BLaER1 (cell line): ENCODE results near the gene MAP7D2.

Experiments
- H3K27ac ChIP-seq: shearing (Covaris generic); formaldehyde crosslinking; 2 replicates; pipeline ENCODE4 v1.8.1; 2022
- H3K27me3 ChIP-seq: shearing (Covaris generic); formaldehyde crosslinking; 2 replicates; pipeline ENCODE4 v1.8.1; 2022
- H3K36me3 ChIP-seq: shearing (Covaris generic); formaldehyde crosslinking; 2 replicates; pipeline ENCODE4 v1.8.1; 2022
- H3K4me1 ChIP-seq: shearing (Covaris generic); formaldehyde crosslinking; 2 replicates; pipeline ENCODE4 v1.8.1; 2022
- H3K4me2 ChIP-seq: shearing (Covaris generic); formaldehyde crosslinking; 2 replicates; pipeline ENCODE4 v1.8.1; 2022
- H3K4me3 ChIP-seq: shearing (Covaris generic); formaldehyde crosslinking; 2 replicates; pipeline ENCODE4 v1.8.1; 2022
- H3K9ac ChIP-seq: shearing (Covaris generic); formaldehyde crosslinking; 2 replicates; pipeline ENCODE4 v1.8.1; 2022
- H3K9me3 ChIP-seq: shearing (Covaris generic); formaldehyde crosslinking; 2 replicates; pipeline ENCODE4 v1.8.1; 2022
- H4K20me1 ChIP-seq: shearing (Covaris generic); formaldehyde crosslinking; 2 replicates; pipeline ENCODE4 v1.8.1; 2022
- Cebpa-rat ChIP-seq: shearing (Covaris generic); IDR thresholded peaks from 2 replicates; pipeline ENCODE4 v1.8.1; 2022

The MAP7D2 gene

DNA sequence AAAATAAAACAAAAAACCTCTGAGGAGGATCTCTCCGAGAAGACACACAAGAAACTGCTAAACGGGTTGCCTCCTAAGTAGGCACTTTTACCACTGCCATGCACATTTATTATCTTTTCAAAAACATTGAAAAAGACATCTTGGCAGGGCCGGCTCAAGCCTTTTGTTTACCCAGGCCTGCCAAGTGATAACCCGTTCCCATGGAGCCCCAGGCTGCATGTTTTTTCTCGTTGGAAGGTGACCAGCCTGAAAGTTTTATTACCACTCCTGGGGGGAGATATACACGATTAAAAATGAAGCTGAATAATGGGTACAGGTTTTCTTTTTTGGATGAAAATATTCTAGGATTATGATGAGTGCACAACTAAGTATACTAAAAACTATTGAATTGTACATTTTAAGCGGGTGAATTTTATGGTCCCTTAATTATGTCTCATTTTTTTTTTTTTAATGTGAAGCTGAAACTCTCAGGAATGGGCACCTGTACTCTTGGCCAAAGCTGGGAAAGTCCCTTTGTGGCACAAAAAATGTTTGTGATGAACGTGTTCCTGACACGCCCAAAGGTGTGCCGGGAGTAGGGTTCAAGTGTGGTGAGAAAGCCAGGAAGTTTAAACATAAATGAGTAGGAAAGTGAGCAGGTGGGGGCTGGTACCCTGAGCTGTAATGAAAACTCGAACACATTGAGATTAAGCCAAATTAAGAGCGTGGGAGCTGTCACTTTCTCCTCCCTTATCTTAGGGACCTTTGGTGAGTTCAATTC, 1.5 kb upstream of the MAP7D2 start:
- Histone ChIP-seq H3K9ac (no peak overlapping the region), H3K4me1 (peaks cover 17% of the 10 kb centered on the region), H3K27ac (no peak overlapping the region), H3K4me3 (no peak overlapping the region), H3K27me3 (no peaks in the 10 kb centered on the region), H3K36me3 (0 out of 2 replicates have a peak, but pooled peaks cover 5% of the 10 kb centered on the region), H4K20me1 (no peaks in the 10 kb centered on the region), H3K4me2 (no peak overlapping the region), H3K9me3 (peaks cover 18% of the 10 kb centered on the region)
- no peak for TF ChIP-seq Cebpa-rat

- Histone ChIP-seq H3K27me3 (no peaks in the 10 kb centered on the region), H3K27ac (no peak overlapping the region), H3K4me2 (no peak overlapping the region), H3K4me1 (peaks cover 17% of the 10 kb centered on the region), H3K36me3 (no peaks in the 10 kb centered on the region), H3K4me3 (no peak overlapping the region), H4K20me1 (no peaks in the 10 kb centered on the region), H3K9ac (no peak overlapping the region), H3K9me3 (peaks cover 18% of the 10 kb centered on the region)
- no peak for TF ChIP-seq Cebpa-rat
Measured at GRCh38 chrX:20116087-20116576, 575 bp downstream of the MAP7D2 start.

- Histone ChIP-seq H3K4me2 (no peak overlapping the region), H3K36me3 (no peaks in the 10 kb centered on the region), H3K27ac (no peak overlapping the region), H3K9ac (no peak overlapping the region), H3K4me3 (no peak overlapping the region), H4K20me1 (no peaks in the 10 kb centered on the region), H3K9me3 (peaks cover 14% of the 10 kb centered on the region), H3K4me1 (peaks cover 17% of the 10 kb centered on the region), H3K27me3 (no peaks in the 10 kb centered on the region)
- TF ChIP-seq Cebpa-rat: no peak
Measured at GRCh38 chrX:20112022-20112774, 4.5 kb downstream of the MAP7D2 start.

- H3K27me3 ChIP-seq: no peaks in the 10 kb centered on the region
- H3K4me2 ChIP-seq: no peak overlapping the region
- no peak overlapping the region for H3K9ac ChIP-seq
- no peaks in the 10 kb centered on the region for H4K20me1 ChIP-seq
- H3K4me3 ChIP-seq: no peak overlapping the region
- peaks cover 17% of the 10 kb centered on the region for H3K4me1 ChIP-seq
- no peak for TF ChIP-seq Cebpa-rat
- peaks cover 4% of the 10 kb centered on the region for H3K9me3 ChIP-seq
- H3K36me3 ChIP-seq: no peaks in the 10 kb centered on the region
- no peak overlapping the region for H3K27ac ChIP-seq
Measured at GRCh38 chrX:20111271-20111670, 5.4 kb downstream of the MAP7D2 start.

DNA sequence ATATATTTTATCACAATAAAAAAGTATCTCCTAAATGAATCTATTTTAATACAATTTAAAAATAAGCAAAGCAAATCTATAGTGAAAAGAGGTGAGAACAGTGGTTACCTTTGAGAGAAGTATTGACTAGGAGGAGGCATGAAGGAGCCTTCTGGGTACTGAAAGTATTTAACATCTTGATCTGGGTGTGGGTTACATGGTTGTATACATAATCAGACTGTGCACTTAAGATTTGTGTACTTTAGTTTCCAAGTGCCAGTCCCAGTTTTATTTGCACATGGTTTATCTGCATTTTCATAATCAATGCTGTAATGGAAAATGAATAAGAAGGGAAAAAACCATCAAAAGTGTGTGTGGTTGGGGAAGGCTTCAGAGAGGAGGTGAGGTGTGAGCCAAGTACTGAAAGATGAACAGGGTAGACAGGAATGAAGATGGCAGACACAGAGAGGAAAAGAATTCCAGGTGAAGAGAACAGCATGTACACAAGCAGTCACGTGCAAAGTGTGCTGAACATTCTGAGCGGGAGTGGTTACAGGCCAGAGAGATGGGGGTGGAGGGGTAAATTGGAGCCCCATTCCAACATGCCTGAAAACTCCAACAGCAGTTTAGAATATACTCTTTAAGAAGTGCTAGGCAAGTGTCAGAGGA, 14.6 kb downstream of the MAP7D2 start:
- Histone ChIP-seq H3K4me2 (no peak overlapping the region), H3K27ac (no peak overlapping the region)
- TF ChIP-seq Cebpa-rat: no peak

GRCh38 chrX:20091499-20091898, 25.2 kb downstream of the MAP7D2 start:
- no peak for TF ChIP-seq Cebpa-rat
- H3K27ac ChIP-seq: no peak overlapping the region
- H3K9me3 ChIP-seq: no peaks in the 10 kb centered on the region
- H3K27me3 ChIP-seq: no peaks in the 10 kb centered on the region
- no peak overlapping the region for H3K4me2 ChIP-seq
- H4K20me1 ChIP-seq: no peaks in the 10 kb centered on the region
- H3K9ac ChIP-seq: no peak overlapping the region
- H3K36me3 ChIP-seq: no peaks in the 10 kb centered on the region
- no peak overlapping the region for H3K4me3 ChIP-seq
- peaks cover 5% of the 10 kb centered on the region; the same call in 1 of the 2 replicates for H3K4me1 ChIP-seq

More for the DNA sequence above, 14.6 kb downstream of the MAP7D2 start:
- H3K9ac ChIP-seq: no peak overlapping the region
- H3K9me3 ChIP-seq: no peaks in the 10 kb centered on the region
- no peaks in the 10 kb centered on the region for H4K20me1 ChIP-seq
- H3K4me1 ChIP-seq: no peaks in the 10 kb centered on the region
- H3K27me3 ChIP-seq: no peaks in the 10 kb centered on the region
- H3K36me3 ChIP-seq: no peaks in the 10 kb centered on the region
- no peak overlapping the region for H3K4me3 ChIP-seq

GRCh38 chrX:20089845-20090244, 26.9 kb downstream of the MAP7D2 start:
- Histone ChIP-seq H3K4me1 (peaks cover 5% of the 10 kb centered on the region; the same call in 1 of the 2 replicates), H3K27me3 (no peaks in the 10 kb centered on the region), H4K20me1 (no peaks in the 10 kb centered on the region), H3K4me3 (no peak overlapping the region), H3K9ac (no peak overlapping the region), H3K27ac (no peak overlapping the region), H3K4me2 (no peak overlapping the region), H3K36me3 (no peaks in the 10 kb centered on the region), H3K9me3 (no peaks in the 10 kb centered on the region)
- TF ChIP-seq Cebpa-rat: no peak

- no peak overlapping the region for H3K27ac ChIP-seq
- H3K4me2 ChIP-seq: no peak overlapping the region
- no peak overlapping the region for H3K4me3 ChIP-seq
- no peaks in the 10 kb centered on the region for H3K27me3 ChIP-seq
- TF ChIP-seq Cebpa-rat: no peak
- H4K20me1 ChIP-seq: no peaks in the 10 kb centered on the region
- no peaks in the 10 kb centered on the region for H3K36me3 ChIP-seq
- H3K4me1 ChIP-seq: no peaks in the 10 kb centered on the region
- H3K9me3 ChIP-seq: no peaks in the 10 kb centered on the region
- H3K9ac ChIP-seq: no peak overlapping the region
Measured at GRCh38 chrX:20080277-20080676, 36.4 kb downstream of the MAP7D2 start.

GRCh38 chrX:20071511-20072079, 45.1 kb downstream of the MAP7D2 start:
- no peak for TF ChIP-seq Cebpa-rat
- H4K20me1 ChIP-seq: no peaks in the 10 kb centered on the region
- no peak overlapping the region for H3K27ac ChIP-seq
- H3K4me2 ChIP-seq: no peak overlapping the region
- no peaks in the 10 kb centered on the region for H3K36me3 ChIP-seq
- H3K4me3 ChIP-seq: no peak overlapping the region
- H3K9ac ChIP-seq: no peak overlapping the region
- H3K27me3 ChIP-seq: no peaks in the 10 kb centered on the region
- H3K4me1 ChIP-seq: peaks cover 15% of the 10 kb centered on the region
- no peaks in the 10 kb centered on the region for H3K9me3 ChIP-seq
